ENCODE results near the gene ALOX5.
A peak's percentile ranks its signal among the peaks of the same experiment; 100 is the strongest.
"Not testable (repeated sequence)": the region's sequence is repeated elsewhere in the genome, so short reads cannot be mapped to it uniquely, and the experiment has no call there.

The ALOX5 gene

DNA sequence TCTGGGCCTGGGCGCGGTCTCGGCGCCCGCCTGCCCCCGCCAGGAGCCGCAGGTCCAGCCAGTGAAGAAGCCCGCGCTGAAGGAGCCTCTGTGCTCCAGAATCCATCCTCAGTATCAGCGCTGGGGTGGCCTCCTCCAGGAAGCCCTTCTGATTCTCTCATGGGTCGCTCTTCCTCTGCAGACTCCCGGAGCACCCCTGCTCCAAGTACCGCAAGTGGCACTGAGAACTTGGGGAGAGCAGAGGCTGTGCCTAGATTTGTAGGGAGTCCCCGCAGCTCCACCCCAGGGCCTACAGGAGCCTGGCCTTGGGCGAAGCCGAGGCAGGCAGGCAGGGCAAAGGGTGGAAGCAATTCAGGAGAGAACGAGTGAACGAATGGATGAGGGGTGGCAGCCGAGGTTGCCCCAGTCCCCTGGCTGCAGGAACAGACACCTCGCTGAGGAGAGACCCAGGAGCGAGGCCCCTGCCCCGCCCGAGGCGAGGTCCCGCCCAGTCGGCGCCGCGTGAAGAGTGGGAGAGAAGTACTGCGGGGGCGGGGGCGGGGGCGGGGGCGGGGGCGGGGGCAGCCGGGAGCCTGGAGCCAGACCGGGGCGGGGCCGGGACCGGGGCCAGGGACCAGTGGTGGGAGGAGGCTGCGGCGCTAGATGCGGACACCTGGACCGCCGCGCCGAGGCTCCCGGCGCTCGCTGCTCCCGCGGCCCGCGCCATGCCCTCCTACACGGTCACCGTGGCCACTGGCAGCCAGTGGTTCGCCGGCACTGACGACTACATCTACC lies at the start of gene ALOX5:
TSS of gene ALOX5 (plus strand) at position 641 of the 774 bp plus-strand sequence. CDS start at position 705, 64 bp downstream.
- peak; percentile 64 for DNase-seq

DNA sequence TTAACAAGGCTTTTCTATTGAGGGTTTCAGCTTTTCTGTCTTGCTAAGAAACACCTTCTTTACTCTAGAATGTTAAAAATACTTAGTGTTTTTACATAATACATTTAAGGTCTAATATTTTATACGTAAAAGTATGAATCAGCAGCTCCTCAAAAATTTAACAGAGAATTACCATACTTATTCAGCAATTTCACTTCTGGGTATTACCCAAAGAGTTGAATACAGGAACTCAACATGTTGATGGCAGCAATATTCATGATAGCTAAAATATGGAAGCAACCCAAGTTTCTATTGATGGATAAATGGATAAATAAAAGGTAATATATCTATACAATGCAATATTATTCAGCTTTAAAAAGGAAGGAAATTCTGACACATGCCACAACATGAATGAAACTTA lies 48.9 kb upstream of the ALOX5 start:
- no peak for DNase-seq

DNA sequence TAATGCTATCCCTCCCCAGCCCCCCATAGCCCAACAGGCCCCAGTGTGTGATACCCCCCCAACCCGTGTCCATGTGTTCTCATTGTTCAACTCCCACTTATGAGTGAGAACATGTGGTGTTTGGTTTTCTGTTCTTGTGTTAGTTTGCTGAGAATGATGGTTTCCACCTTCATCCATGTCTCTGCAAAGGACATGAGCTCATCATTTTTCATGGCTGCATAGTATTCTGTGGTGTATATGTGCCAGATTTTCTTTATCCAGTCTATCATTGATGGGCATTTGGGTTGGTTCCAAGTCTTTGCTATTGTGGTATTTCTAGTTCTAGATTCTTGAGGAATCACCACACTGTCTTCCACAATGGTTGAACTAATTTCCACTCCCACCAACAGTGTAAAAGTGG lies 47.2 kb upstream of the ALOX5 start:
- DNase-seq, result not testable (repeated sequence)

DNA sequence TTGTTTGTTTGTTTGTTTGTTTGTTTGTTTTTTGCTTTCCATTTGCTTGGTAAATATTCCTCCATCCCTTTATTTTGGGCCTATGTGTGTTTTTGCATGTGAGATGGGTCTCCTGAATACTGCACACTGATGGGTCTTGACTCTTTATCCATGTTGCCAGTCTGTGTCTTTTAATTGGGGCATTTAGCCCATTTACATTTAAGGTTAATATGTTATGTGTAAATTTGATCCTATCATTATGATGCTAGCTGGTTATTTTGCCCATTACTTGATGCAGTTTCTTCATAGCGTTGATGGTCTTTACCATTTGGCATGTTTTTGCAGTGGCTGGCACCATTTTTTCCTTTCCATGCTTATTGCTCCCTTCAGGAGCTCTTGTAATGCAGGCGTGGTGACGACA lies 42.2 kb upstream of the ALOX5 start:
- not testable (repeated sequence) for DNase-seq

DNA sequence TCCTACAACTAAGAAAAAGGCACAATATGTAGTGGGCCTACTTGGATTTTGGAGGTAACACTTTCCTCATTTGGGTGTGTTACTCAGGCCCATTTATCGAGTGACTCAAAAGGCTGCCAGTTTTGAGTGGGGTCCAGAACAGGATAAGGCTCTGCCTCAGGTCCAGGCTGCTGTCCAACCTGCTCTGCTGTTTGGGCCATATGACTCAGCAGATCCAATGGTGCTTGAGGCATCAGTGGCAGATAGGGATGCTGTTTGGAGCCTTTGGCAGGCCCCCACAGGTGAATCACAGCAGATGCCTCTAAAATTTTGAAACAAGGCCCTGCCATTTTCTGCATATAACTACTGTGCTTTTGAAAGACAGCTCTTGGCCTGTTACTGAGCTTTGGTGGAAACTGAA lies 34.1 kb upstream of the ALOX5 start:
- DNase-seq, result no peak

DNA sequence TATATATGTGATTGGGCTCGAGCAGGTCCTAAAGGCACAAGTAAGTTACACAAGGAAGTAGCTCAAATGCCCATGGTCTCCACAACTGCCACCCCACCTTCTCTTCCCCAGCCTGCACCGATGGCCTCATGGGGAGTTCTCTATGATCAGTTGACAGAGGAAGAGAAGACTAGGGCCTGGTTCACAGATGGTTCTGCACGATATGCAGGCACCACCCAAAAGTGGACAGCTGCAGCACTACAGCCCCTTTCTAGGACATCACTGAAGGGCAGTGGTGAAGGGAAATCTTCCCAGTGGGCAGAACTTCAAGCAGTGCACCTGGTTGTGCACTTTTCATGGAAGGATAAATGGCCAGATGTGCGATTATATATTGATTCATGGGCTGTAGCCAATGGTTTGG lies 33.6 kb upstream of the ALOX5 start:
- DNase-seq, result not testable (repeated sequence)

DNA sequence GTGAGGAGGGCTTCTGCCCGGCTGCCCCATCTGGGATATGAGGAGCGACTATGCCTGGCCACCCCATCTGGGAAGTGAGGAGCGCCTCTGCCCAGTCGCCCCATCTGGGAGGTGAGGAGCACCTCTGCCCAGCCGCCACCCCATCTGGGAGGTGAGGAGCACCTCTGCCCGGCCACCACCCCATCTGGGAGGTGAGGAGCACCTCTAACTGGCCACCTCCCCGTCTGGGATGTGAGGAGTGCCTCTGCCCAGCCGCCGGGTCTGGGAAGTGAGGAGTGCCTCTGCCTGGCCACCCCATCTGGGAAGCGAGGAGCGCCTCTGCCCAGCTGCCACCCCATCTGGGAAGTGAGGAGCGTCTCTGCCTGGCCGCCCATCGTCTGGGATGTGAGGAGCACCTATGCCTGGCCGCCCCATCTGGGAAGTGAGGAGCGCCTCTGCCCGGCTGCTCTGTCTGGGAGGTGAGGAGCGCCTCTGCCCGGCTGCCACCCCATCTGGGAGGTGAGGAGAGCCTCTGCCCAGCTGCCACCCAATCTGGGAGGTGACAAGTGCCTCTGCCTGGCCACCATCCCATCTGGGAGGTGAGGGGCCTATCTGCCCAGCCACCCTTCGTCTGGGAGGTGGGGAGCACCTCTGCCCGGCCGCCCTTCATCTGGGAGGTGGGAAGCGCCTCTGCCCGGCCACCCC lies 27.2 kb upstream of the ALOX5 start:
- DNase-seq, result not testable (repeated sequence)

DNA sequence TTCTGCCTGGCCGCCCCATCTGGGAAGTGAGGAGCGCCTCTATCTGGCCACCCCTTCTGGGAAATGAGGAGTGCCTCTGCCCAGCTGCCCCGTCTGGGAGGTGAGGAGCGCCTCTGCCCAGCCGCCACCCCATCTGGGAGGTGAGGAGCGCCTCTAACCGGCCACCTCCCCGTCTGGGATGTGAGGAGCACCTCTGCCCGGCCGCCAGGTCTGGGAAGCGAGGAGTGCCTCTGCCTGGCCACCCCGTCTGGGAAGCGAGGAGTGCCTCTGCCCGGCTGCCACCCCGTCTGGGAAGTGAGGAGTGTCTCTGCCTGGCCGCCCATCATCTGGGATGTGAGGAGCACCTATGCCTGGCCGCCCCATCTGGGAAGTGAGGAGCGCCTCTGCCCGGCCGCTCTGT lies 26.6 kb upstream of the ALOX5 start:
- DNase-seq, result not testable (repeated sequence)

DNA sequence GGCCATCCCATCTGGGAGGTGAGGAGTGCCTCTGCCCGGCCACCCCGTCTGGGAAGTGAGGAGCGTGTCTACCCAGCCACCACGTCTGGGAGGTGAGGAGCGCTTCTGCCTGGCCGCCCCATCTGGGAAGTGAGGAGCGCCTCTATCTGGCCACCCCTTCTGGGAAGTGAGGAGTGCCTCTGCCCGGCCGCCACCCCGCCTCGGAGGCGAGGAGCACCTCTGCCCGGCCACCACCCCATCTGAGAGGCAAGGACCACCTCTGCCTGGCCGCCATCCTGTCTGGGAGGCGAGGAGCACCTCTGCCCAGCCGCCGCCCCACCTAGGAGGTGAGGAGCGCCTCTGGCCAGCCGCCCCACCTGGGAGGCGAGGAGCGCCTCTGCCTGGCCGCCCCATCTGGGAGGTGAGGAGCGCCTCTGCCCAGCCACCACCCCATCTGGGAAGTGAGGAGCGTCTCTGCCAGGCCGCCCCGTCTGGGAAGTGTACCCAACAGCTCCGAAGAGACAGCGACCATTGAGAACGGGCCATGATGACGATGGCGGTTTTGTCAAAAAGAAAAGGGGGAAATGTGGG lies 25.7 kb upstream of the ALOX5 start:
- DNase-seq, result not testable (repeated sequence)

DNA sequence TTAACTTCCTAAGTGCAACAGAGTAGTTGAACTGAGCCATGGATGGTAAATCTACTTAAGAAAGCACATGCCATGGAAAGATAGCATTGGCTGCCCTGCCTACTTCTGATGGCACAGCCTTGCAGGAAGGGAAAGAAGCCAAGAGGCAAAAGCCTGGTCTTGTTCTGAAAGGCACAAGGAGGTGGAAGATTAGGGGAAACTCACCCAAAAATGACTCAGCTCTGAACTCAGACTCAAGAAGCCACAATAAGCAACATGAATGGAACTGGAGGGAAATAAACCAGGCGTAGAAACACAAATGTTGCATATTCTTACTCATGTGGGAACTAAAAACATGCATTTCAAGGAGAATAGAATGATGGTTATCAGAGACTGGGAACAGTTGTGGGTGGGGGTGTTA lies 20.8 kb upstream of the ALOX5 start:
- no peak for DNase-seq

DNA sequence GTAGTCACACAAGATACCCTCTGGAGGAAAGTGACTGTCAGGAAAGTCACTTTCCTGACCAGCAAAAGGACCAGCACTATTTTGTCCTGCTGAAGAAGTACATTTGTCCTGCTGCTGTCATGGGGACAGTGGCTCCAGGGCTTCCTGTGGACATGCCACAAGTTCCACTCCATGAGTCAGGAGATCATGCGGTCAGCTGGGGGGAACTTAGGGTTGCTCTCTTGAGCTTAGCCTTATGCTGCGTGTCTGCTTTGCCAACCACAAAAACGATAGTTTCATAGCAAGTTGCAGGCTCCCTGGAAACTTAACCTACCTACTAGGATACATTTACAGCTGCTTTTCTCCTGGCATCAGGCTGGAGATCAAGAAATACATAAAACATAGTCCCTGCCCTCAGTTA lies 19.8 kb upstream of the ALOX5 start:
- no peak for DNase-seq

DNA sequence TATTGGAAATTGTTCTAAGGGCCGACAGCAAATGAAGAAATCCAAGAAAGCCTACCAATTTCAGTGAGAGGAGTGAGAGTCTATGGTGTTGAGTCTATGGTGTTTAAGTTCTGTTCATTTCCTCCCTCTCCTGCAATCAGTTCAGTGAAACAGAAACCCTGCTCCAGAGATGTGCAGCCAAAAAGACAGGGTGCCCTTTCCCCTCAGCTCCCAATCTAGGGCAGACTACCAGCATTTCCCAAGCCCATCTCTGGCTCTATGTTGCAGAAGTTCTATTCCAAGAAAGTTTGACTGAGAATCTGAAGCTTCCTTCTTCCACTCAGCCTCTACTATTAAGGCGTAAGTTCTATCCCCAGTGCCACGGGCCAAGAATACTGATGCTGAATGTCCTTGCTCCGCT lies 18.5 kb upstream of the ALOX5 start:
- DNase-seq, result no peak

DNA sequence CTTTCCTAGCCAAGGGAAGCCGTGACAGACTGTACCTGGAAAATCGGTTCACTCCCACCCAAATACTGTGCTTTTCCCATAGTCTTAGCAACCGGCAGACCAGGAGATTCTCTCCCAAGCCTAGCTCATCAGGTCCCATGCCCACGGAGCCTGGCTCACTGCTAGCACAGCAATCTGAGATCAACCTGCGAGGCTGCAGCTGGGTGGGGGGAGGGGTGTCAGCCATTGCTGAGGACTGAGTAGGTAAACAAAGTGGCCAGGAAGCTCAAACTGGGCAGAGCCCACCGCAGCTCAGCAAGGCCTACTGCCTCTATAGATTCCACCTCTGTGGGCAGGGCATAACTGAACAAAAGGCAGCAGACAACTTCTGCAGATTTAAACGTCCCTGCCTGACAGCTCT lies 15.1 kb upstream of the ALOX5 start:
- DNase-seq, result not testable (repeated sequence)

DNA sequence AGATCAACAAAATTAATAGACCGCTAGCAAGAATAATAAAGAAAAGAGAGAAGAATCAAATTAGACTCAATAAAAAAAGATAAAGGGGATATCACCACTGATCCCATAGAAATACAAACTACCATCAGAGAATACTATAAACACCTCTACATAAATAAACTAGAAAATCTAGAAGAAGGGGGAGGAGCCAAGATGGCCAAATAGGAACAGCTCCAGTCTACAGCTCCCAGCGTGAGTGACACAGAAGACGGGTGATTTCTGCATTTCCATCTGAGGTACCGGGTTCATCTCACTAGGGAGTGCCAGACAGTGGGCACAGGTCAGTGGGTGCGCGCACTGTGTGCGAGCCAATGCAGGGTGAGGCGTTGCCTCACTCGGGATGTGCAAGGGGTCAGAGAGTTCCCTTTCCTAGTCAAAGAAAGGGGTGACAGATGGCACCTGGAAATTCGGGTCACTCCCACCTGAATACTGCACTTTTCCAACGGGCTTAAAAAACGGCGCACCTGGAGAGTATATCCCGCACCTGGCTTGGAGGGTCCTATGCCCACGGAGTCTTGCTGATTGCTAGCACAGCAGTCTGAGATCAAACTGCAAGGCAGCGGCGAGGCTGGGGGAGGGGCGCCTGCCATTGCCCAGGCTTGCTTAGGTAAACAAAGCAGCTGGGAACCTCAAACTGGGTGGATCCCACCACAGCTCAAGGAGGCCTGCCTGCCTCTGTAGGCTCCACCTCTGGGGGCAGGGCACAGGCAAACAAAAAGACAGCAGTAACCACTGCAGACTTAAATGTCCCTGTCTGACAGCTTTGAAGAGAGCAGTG lies 11.8 kb upstream of the ALOX5 start:
- not testable (repeated sequence) for DNase-seq

DNA sequence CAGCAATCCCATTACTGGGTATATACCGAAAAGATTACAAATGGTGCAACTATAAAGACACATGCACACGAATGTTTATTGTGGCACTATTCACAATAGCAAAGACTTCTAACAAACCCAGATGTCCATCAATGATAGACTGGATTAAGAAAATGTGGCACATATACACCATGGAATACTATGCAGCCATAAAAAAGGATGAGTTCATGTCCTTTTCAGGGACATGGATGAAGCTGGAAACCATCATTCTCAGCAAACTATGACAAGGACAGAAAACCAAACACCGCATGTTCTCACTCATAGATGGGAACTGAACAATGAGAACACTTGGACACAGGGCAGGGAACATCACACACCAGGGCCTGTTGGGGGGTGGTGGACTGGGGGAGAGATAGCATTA lies 6.4 kb upstream of the ALOX5 start:
- not testable (repeated sequence) for DNase-seq

DNA sequence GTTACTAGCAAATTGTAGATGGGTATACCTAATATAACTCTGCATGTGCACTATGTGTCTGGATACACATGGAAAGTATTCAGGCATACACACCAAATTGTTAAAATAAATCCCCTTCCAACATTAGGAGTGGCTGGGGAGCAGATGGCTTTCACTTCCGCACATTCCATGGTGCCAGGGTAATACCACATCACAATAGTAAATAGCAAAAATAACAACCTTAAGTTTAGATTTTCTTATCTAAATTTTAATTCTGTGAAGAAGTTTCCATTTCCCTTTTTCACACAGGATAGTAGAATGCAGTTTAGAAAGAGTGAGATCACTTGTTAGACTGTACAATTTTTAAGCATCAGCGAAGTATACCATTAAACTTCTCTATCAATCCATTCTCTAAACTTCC lies 5.8 kb upstream of the ALOX5 start:
- DNase-seq, result no peak

DNA sequence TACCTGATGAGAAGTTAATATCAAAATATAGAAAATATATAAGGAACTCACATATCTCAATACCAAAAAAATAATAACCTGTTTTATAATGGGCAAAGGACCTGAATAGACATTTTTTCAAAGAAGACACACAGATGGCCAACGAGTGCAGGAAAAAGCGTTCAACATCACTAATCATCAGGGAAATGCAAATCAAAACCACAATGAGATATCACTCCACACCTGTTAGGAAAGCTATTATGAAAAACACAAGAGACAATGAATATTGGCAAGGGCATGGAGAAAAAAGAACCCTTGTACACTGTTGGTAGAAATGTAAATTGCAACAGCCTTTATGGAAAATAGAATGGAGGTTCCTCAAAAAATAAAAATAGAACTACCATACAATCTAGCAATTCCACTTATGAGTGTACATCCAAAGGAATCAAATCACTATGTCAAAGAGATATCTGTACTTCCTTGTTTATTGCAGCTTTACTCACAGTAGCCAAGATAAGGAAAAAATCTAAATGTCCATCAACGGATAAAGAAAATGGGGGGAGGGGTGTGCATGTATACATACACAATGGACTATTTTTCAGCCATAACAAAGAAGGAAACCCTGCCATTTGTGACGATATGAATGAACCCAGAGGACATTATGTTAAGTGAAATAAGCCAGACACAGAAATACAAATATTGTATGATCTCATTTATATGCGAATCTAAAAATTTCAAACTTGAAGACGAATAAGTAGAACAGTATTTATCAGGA lies 3.6 kb upstream of the ALOX5 start:
- no peak for DNase-seq

DNA sequence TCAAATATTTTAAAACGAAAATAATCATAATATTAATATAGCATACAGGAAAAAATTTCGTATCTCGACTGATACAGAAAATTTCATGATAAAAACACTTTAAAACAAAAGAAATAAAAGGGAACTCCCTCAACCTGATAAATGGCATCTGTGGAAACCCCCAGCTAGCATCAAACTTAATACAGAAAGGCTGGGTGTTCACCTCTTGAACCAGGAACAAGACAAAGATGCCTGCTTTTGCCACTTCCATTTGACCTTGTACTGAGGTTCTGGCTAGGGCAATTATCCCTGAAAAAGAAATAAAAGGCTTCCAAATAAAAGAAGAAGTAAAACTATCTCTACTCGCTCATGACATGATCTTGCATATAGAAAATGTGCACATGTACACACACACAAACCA lies 2.5 kb upstream of the ALOX5 start:
- DNase-seq, result no peak

DNA sequence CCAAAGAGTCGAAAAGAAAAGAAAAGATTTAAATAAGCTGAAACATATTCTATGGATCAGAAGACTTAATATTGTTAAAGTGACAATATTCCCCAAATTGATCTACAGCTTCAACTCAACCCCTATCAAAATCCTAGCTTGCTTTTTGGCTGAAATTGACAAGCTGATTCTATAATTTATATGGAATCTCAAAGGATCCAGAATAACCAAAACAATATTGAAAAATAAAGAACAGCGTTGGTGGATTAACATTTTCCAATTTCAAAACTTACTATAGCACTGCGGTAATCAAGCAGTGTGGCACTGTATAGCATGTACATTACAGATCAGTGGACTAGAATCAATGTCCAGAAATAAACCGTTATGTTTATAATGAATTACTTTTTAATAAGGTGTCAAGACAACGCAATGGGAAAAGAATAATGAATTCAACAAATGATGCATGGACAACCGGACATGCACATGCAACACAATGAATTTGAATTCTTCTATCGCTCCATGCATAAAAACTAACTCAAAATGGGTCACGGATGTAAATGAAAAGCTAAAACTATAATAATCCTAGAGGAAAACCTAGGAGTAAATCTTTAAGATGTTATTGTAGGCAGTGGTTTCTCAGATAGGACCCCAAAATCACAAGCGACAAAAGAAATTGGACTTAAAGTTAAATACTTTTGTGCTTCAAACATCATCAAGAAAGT lies 1.6 kb upstream of the ALOX5 start:
- no peak for DNase-seq

DNA sequence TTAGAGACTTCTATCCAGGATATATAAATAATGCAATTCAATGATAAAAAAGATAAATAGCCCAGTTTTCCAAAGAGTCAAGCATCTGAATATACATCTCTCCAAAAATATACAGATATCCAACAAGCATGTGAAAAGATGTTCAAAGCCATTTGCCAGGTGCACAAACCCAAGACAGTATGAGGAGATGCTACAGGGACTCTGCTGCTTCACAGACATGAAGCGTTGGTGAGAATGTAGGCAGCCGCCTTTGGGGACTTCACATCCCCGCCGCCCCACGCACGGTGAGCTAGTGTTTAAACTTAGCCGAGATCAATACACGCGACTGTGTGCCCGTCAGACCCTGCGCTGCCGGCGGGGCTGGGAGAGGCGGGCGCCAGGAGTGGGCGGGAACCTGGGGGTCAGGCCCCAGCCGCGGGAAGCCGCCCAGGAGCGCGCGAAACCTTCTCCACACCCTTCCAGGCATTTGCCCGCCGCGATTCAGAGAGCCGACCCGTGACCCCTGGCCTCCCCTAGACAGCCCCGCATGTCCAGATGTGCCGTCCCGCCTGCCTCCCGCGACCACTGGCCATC lies 927 bp upstream of the ALOX5 start:
- DNase-seq, result peak; percentile 38

DNA sequence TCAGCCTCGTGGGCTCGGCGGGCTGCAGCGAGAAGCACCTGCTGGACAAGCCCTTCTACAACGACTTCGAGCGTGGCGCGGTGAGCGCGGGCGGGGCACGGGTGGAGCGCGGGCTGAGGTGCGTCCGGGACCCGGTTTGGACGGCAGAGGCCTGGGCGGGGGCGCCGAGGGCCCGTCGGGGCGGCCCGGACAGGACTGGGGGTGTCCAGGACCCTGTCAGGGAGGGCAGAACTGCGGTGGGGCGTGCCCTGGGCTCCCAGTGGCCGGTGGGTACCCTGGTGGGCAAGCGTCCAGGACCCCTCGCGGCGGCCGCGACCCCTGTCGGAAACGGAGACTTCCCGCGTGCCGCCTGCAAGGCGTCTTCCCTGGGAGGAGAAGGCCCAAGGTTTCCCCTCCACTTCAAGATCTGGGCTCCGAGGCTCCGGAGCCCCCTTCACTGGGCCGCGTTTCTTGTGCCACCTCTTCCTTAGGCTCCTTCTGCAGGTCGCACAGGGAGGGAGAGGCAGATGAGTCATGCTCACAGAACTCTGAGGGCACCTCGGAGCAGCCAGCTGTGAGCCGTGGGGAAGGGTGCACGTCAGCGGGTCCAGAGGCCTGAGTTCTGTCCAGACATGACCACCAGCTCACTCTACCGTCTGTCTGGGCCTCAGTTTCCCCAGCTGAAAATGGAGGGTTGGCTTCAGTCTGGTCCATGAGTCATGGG lies 485 bp downstream of the ALOX5 start:
- no peak for DNase-seq
